RPMI8226 (cell line): Measurements from ENCODE around the gene CNTRL.

ENCODE experiments used
- DNase-seq: peaks from one replicate; pipeline ENCODE4 v3.0.0-alpha.2; 2015

CNTRL gene

DNA sequence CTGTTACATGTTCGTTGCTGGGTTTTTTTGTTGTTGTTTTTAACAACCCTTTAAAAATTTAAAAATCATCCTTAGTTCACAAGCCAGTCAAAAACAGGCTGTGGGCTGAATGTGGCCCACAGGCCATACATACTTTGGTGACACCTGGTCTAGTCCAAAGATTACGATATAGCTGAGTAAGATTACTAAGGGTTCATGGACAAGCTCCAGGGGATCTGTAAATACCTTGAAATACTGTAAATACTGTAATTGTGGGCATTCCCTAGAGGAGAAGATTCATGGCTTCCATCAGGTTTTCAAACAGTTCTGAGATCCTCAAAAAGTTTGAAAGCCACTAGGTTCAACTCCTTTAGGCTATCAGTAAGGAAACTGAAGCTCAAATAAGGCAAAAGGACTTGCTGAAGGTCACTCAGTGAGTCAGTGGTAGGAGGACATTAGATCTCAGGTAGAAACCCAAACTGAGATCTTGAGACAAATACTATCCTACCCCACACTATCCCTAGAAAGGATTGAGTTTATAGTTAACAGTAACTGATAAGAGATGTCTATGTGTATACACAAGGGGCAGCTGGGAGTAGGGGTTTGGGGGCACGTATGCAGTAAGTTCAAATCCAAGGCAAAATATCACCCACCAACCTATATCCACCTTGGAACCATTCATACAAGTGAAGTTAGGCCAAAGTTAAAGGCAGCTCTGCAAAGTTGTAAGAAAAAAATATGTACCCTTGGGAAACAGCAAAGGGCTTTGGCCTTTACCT is 109.1 kb downstream of the CNTRL start:
- no peak for DNase-seq

DNA sequence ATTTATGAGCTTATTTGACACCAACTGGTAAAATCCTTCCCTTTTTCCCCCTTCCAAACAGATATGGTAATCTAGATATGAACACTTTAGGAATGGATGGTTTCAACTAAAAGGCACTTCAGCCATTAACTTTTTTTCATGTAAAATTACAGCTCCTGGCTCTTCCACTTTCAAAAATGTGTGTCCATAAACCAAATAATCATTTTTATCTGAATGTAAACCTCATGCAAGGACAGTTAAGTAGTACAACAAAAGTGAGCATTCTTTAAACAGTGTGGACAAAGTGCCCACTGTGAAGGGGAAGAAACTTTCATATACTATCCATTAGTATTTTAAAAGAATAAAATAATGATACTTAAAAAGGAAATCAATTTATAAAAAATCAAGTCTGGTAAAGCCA is 109.7 kb downstream of the CNTRL start:
- DNase-seq = no peak

DNA sequence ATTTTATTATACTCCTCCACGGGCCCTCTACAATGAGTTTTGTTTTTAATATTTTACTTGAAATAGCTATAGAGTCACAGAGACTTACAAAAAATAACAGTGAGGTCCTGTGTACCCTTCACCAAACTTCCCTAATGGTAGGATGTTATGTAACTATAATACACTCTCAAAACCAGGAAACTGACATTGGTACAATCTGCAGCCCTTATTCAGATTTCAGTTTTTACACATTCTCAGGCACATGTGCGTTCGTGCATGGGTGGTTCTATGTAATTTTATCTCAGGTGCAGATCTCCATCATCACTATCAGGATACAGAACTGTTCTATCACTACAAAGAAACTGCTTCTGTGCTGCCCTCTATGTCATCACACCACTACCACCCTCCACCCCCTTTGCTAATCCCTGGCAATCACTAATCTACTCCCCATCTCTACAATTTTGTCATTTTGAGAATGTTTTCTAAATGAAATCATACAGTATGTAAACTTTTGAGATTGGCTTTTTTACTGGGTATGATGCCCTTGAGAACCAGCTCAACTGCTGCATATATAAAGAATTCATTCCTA is 110.5 kb downstream of the CNTRL start:
- no peak for DNase-seq

DNA sequence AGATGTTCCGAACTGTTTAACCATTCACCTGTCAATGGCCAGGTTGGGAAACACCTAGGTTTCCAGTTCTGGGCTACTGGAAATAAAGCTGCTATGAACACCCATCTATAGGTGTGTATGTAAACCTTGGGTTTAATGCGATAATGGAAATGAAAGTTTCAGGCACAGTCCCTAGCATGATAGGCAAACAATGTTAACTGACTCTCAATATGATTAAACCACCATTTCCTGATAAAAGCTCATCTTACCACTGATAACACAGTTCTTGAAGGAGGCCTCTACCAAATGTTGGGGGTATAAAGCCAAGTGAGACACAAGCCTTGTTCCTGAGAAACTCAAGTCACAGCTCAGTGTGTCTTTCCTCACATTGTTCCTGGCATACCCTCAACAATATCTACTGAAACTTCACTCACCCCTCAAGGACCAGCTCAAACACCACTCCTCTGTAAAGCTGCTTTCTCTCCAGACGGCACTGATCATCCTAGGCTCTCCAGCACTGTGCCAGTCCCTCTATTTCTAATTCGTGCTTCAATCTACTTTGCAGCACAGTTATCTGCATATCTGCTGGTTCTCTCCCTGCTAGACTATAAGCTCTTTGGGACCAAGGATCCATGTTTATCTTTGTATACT is 111.1 kb downstream of the CNTRL start:
- DNase-seq = no peak

DNA sequence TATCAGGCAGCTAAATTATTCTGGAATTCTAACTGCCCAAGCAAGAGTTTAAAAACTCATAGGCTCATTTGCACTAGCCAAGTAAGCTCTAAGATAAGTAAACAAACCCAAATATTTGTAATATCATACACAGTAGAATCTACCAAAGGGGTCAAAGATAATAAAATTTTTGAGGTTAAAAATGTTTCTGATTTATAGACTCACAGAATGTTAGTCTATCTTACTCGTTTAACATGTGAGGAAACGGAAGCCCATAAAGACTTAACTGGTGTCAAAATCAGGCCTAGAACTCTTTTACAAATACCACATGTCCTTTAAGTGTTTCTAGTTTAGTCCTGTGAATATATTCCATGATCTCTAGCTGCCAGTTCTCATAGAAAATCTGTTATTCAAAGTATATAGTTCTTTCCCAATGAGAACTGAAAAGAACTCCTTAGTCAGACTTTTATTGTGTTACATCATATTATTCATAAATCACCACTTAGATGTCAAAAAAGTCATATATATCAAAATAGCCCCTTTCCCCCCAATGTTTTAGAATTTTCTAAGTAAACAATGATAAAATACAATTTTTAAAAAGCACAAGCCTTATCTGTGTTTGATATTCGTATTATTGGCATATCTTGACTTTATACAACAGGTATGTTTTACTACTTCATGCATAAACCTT is 113.0 kb downstream of the CNTRL start:
- DNase-seq = no peak

DNA sequence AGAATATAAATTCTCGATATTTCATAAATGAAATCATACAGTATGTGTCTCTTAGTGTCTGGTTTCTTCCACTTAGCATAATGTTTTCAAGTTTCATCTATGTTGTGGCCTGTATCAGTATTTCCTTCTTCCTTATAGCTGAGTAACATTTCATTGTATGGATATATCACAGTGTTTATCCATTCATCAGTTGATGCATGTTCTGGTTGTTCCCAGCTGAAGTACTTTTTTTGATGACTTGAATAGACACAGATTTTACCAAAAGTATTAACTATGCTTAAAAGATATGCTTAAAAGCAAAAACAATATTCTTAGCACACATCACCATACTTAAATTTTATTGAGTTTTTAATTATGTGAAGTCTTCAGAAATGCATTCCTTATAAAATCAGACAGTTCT is 114.3 kb downstream of the CNTRL start:
- DNase-seq = no peak

DNA sequence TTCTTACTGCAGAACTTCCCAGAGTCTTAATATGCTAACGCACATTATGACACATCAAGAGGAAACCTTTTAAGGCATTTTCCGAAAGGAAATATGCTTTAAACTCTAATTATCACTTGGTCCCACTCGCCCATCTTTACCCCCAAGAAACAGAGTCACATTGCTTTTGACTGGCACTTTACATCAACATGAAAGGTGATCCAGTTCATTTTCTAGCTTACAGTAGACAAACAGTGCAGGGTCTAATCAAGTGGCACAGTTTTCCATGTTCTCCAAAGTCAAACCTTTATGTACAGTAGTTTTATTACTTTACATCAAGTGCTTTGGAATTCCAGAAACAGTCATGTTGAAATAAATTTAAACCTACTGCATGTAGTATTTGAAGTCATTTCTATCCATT is 114.9 kb downstream of the CNTRL start:
- DNase-seq = no peak

DNA sequence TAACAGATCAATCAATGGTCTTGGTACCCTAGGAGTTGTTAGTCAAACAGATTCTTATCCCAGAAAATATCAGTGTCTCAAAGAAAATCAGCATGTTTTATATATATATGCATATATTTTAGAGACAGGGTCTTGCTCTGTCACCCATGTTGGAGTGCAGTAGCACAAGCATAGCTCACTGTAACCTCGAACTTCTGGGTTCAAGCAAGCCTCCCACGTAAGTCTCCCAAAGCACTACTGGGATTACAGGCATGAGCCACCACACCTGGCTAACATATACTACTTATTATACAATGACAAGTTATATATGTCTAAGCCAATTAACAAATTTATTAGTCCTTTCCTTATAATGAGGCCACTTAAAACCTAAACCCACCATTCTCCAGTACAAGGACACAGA is 116.5 kb downstream of the CNTRL start:
- DNase-seq = no peak

DNA sequence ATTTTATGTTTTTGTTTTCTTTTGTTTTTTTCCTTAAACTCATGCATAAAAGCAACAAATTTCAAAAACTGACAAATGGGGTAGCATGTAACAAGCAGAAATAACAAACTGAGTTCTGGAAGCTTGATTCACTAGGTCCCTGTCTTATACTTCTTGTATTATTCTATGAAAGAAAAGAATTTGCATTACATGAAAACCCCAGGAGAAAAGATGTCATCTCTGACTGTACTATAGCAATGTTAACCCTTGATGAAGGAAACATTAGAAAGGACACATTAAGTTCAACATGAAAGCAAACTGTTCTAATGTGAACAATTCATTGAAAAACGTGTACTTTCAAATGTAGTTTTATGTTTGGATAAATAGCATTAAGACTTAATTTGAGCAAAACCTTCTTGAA is 117.8 kb downstream of the CNTRL start:
- no peak for DNase-seq

DNA sequence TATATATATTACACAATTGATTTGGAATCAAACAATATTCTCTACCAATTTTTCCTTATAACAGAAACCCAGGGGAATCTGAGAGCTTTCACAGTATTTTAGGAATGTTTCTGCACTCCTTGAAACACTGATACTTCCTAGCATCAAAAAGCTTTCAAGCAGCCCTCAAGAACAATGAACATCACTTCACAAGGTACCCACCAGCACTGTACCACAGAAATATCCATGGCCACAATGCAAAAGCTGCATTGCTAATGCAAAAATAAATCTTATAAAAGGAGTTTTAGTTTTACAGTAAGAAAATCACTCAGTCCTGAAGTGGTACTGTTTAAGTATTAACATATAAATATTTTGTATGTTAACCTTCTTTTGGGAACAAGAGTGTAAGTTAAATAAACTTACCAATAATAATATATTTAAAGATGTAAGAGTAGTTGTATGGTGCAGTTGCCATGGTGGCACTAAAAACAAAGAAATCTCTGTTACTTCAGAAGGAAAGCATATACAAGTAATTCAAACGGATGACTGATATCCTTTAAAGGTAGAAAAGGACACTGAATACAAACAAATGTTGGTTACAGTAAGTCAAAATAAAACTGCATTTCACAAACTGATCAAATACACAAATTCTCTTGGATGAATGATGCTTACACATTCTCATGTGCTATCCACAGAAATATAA is 118.3 kb downstream of the CNTRL start:
- DNase-seq = no peak

DNA sequence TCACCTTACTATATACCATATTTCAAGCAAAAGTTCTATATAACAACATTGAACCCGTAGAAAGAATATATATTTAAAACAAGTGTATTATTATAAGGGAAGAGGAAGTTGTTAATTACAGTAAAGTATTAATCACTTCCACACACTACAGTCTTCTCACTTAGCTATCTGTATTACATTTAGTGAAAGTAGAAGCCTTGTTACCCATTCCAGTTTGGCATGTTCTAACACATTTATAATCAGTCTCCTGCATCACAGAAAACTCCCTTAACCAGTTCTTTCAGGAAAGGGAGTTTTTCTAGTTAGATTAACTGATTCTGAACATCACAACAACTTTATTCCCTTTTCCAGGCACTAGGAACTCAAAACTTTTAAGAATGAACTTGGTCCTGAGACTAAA is 120.0 kb downstream of the CNTRL start:
- no peak for DNase-seq

DNA sequence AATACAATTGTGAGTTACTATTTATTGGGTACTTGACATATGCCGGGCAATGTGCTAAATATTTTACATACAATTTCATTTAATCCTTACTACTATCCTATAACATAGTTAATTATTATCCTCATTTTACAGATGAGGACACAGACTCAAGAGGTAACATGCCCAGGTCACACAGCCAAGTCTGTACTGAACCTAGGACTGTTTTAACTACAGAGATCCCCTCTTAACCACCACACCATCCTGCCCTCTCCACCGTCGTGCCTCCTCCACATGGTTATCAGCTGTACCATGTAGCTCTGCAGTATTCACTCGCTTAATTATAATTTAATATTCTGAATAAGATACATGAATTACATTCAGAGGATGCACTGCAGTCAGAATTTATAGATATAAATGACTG is 121.6 kb downstream of the CNTRL start:
- no peak for DNase-seq

DNA sequence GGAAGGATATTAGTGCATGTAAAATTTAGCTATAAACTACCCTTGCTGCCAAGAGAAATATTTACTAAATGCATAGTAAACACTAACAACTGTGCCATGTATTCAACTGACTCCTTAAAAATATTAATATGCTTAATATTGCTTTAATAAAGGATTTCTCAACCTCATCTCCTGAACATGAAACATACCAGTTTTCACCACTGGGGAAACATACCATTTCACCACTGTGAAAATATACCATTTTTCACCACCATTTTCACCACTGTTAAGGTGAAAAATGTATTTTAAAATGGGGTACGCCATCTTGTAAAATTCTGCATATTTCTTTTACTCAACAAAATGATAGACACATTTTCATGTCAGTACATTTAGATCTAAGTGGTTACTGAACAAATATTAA is 122.4 kb downstream of the CNTRL start:
- no peak for DNase-seq

DNA sequence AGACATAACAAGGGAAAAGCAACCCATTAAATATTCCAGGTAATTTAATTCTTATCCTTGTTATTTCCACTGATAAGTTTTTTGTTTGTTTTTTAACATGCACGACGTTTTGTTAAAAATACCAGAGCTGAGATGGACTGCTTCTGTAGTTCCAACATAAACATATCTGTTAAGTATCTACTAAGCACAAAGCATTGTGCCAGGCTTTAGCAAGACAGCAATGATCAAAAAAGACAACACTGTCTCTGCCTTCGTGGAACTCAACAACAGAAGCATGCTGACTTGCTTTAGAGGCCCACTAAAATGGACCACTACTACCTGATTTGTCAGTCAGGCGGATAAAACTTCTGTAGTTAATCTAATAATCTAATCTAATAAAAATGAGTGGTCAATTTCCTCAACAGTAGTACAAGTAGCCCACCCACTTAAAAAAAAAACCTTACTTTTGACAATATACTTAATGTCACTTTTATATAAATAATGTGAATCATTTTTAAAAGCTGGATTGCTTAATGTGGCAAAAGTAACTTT is 123.8 kb downstream of the CNTRL start:
- DNase-seq = no peak

DNA sequence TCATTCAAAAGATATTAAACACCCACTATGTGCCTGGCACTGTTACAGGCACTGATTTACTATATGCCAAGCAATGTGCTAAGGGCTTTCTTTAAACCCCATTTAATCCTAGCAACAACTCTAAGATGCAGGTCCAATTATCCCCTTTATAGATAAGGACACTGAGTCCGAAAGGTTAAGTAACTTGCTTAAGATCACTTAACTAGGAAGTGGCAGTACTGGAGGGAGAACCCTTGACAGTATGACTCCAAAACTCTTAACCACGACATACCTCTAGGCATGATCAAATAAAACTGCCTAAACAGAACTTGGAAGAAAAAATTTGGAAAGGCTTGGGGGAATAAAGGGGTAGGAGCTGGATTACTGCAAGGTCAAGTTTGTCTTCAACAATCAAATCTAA is 125.2 kb downstream of the CNTRL start:
- no peak for DNase-seq

DNA sequence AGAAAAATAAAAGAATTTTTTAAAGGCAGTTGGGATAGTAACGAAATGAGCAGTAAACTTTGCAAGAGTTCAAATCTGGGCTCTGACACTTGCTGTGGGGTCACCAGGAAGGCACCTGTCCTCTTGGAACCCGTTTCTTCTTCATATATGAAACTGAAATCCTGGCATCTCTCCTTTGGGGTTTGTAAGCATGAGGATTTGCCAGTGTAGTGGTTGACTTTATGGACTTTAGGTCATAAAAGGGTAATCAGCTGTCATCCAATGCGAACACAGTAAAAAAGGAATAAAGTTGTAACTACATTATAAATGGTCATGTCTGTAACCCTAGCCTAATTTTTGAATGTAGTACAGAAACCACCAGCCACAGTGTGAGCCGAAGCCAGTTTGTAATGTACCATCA is 125.6 kb downstream of the CNTRL start:
- peak; percentile 51 for DNase-seq

DNA sequence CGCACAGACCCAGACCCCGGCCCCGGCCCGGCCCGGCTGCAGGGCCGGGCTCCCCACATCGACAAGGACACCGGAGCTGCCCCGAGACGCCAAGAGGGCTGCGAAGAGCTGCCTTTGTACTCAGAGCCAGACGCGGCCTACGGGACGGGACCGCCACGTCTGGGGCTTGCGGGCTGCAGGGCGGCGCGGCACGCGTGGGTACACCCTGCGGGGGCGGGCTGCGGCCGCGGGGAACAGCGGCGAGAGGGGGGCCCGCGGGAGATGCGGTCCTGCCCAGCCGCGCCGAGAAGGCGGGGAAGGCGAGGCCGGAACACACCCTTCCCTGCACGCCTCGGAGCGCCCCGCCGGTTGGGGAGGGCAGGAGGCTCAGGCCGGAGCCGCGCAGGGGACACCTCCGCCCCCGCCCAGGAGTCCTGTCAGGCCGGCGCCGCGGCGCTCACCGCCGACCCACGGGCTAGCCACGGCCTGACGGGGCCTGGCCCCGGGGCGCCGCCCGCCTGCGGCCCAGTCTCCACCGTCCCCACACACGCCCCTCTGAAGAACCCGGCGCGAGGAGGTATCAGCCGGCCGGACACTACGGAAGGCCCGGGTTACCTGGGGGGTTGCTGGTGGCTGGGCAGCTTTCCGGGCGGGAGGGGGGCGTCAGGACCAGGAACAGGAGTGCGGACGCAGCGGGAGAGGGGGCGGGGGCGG is 126.4 kb downstream of the CNTRL start:
- peak; percentile 65 for DNase-seq

DNA sequence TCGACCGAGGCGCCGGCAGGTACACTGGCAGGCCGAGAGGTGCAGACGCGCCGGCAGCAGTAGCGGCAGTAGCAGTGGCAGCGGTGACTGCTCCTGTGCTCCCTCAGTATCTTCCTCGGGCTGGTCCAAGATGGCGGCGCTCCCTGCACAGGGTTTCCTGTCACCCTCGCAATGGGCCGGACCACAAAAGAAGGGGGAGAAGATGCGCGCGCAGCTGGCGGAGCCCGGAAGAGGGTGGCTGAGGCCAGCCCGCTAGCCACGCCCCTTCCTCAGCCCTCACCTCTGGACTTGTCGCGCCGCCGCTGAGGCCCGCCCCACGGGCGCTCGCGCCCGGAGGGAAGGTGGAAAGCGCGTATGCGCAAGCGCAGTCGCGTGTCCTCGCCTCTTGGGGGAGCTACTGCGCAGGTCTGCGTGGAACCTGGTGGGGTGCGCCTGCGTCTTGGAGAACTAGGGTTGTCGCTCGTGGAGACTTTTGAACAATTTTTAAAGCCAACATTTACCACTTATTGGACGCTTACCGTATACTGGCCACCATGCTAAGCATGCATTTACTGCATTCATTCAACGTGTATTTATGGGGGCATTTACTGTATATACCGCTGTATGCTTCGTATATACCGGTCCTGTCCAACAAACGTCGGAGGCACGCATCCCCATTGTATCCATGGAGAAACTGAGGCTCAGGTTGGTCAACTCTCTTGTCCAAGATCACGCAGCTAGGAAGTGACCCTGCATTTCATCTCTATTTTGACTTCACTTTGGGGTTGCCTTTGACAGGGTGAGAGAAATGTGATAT is 127.2 kb downstream of the CNTRL start, which contains the start of gene RAB14:
RAB14 (minus strand) TSS at position 132 of the 796 bp plus-strand sequence. CDS start 8,457 bp downstream, outside the sequence.
- peak; percentile 100 for DNase-seq

DNA sequence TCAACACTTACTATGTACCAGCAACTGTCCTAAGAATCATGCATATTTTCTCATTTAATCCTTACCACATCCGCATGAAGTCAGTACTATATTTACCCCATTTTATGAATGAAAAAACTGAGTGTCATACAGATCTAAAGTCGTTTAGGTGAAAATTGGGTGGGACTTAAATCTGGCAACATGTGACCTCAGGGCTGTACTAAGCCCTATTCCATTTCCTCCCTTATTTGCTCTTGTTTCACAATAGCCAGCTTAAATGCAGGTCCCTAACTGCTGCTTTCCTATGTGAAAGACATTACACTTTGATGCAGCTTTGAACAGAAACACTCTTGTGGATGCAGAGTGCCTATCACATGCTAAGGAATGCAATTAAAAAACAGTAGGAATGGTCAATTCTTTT is 129.4 kb downstream of the CNTRL start:
- no peak for DNase-seq

DNA sequence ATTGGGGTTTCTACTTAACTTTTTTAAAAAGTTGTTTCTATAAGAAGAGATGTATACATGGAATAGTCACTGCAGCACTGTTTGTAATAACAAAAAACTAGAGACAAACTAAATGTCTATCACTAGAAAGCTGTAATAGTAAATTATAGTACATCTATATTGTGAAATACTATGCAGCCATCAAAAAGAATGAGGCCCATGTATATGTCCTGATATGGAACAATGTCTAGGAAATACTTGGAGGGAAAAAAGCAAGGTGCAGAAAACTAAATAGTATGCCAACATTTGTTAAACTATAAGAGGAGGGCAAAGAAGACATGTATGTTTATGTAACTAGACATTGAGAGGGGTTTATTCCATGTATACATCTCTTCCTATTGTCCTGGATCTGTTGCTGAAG is 129.9 kb downstream of the CNTRL start:
- no peak for DNase-seq
